ENCODE data around the gene OAT. TPM values are rescaled to one million over a fixed set of nuclear protein-coding genes. Genes with fewer than 3 reads are reported as not detected.

The OAT gene
- total RNA-seq, 1 donor from 2014 or later, result 48.2 TPM

GRCh38 chr10:124353896-124354295 lies 64.8 kb downstream of the OAT start:
- Histone ChIP-seq H3K4me3 (no peak overlapping the region), H3K4me1 (peaks cover 0 to 5% of the 10 kb centered on the region in 2 donors), H3K27me3 (no peaks in the 10 kb centered on the region), H3K36me3 (no peaks in the 10 kb centered on the region), H3K9me3 (no peaks in the 10 kb centered on the region), H3K27ac (no peak overlapping the region)
- no peak for TF ChIP-seq CTCF (IDR thresholded peaks at IDR 0.05)
- intact Hi-C loops (cut with DNase I), result no loop called here
- DNase-seq (ENCODE audit: low spot score in 2 of 2), result no peak

- intact Hi-C loops (cut with DNase I), result no loop called here
- no peaks in the 10 kb centered on the region for H3K9me3 ChIP-seq
- no peak for DNase-seq (ENCODE audit: low spot score in 2 of 2)
These were observed 65.5 kb downstream of the OAT start for GRCh38 chr10:124353091-124353815.

GRCh38 chr10:124351481-124352220 lies 67.1 kb downstream of the OAT start:
- H3K27ac ChIP-seq, result no peak overlapping the region
- peaks cover 0 to 5% of the 10 kb centered on the region in 2 donors for H3K4me1 ChIP-seq
- no peaks in the 10 kb centered on the region for H3K36me3 ChIP-seq
- TF ChIP-seq CTCF (IDR thresholded peaks at IDR 0.05), result no peak
- H3K4me3 ChIP-seq, result no peak overlapping the region
- no peaks in the 10 kb centered on the region for H3K9me3 ChIP-seq
- H3K27me3 ChIP-seq, result no peaks in the 10 kb centered on the region
- intact Hi-C loops (cut with DNase I), result no loop called here
- DNase-seq (ENCODE audit: low spot score in 2 of 2), result no peak

More at GRCh38 chr10:124353091-124353815, 65.5 kb downstream of the OAT start:
- H3K27ac ChIP-seq, result no peak overlapping the region
- H3K4me1 ChIP-seq, result peaks cover 0 to 5% of the 10 kb centered on the region in 2 donors
- TF ChIP-seq CTCF (IDR thresholded peaks at IDR 0.05), result no peak
- no peaks in the 10 kb centered on the region for H3K36me3 ChIP-seq
- H3K4me3 ChIP-seq, result no peak overlapping the region
- H3K27me3 ChIP-seq, result no peaks in the 10 kb centered on the region

GRCh38 chr10:124350806-124351205 lies 67.9 kb downstream of the OAT start:
- Histone ChIP-seq H3K9me3 (no peaks in the 10 kb centered on the region), H3K4me1 (peaks cover 0 to 5% of the 10 kb centered on the region in 2 donors), H3K36me3 (no peaks in the 10 kb centered on the region), H3K27ac (no peak overlapping the region), H3K4me3 (no peak overlapping the region), H3K27me3 (no peaks in the 10 kb centered on the region)
- intact Hi-C loops (cut with DNase I), result no loop called here
- no peak for TF ChIP-seq CTCF (IDR thresholded peaks at IDR 0.05)
- DNase-seq (ENCODE audit: low spot score in 2 of 2), result no peak

- Histone ChIP-seq H3K9me3 (no peaks in the 10 kb centered on the region), H3K4me3 (no peak overlapping the region), H3K36me3 (no peaks in the 10 kb centered on the region), H3K4me1 (peaks cover 0 to 5% of the 10 kb centered on the region in 2 donors), H3K27me3 (no peaks in the 10 kb centered on the region), H3K27ac (no peak overlapping the region)
- intact Hi-C loops (cut with DNase I), result no loop called here
- TF ChIP-seq CTCF (IDR thresholded peaks at IDR 0.05), result no peak
- no peak for DNase-seq (ENCODE audit: low spot score in 2 of 2)
These were observed 68.8 kb downstream of the OAT start for GRCh38 chr10:124349996-124350280.
